HUES48 (cell line): ENCODE measurements around the gene LMBR1.

Experiments
- H3K27ac ChIP-seq: one replicate; pipeline ENCODE4 v1.7.0; 2013; ENCODE audit warnings: low read depth, low read length, inconsistent platforms
- H3K27me3 ChIP-seq: 2 replicates; pipeline ENCODE4 v1.6.1; 2013; ENCODE audit warnings: mild to moderate bottlenecking, low read length; ENCODE audit not compliant: control insufficient read depth, insufficient read depth
- H3K36me3 ChIP-seq: 2 replicates; pipeline ENCODE4 v1.6.1; 2013; ENCODE audit warnings: low read length; ENCODE audit not compliant: control insufficient read depth, insufficient read depth
- H3K4me1 ChIP-seq: 2 replicates; pipeline ENCODE4 v1.6.1; 2013; ENCODE audit warnings: mild to moderate bottlenecking, low read length; ENCODE audit not compliant: control insufficient read depth, insufficient read depth
- H3K4me3 ChIP-seq: 2 replicates; pipeline ENCODE4 v1.5.1; 2013; ENCODE audit warnings: mild to moderate bottlenecking, low read depth, low read length
- H3K9ac ChIP-seq: 2 replicates; pipeline ENCODE4 v1.6.1; 2013; ENCODE audit warnings: mild to moderate bottlenecking, low read depth, low read length, moderate library complexity
- H3K9me3 ChIP-seq: 2 replicates; pipeline ENCODE4 v1.6.1; 2013; ENCODE audit warnings: low read length; ENCODE audit not compliant: control insufficient read depth, insufficient read depth

Gene LMBR1

DNA sequence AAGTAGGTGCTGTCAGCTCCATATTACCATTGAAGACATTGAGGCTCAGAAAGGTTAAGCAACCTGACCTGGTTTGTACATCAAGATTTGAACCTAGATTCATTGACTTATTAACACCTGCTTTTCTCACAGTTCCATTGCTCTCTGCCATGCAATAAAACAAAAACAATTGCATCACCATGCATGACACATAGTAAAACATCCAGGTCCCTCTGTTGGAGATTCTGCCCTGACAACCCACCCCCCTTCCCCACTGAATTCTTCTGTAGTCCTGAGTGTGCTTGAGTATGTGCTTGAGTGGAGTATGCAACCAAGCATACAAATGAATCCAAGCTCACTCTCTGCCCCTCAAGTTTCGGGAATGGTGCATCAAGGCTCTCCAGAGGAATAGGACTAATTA lies 6.0 kb upstream of the LMBR1 start:
- Histone ChIP-seq H3K9me3 (no peaks in the 10 kb centered on the region), H3K9ac (no peak overlapping the region), H3K36me3 (no peaks in the 10 kb centered on the region), H3K27me3 (no peaks in the 10 kb centered on the region), H3K4me1 (no peaks in the 10 kb centered on the region), H3K4me3 (no peak overlapping the region), H3K27ac (no peak overlapping the region)

GRCh38 chr7:156897673-156898072 lies 4.7 kb upstream of the LMBR1 start:
- Histone ChIP-seq H3K27me3 (no peaks in the 10 kb centered on the region), H3K27ac (no peak overlapping the region), H3K9me3 (no peaks in the 10 kb centered on the region), H3K4me1 (no peaks in the 10 kb centered on the region), H3K36me3 (no peaks in the 10 kb centered on the region), H3K9ac (no peak overlapping the region), H3K4me3 (no peak overlapping the region)

- Histone ChIP-seq H3K9ac (no peak overlapping the region), H3K9me3 (no peaks in the 10 kb centered on the region), H3K27ac (no peak overlapping the region), H3K36me3 (no peaks in the 10 kb centered on the region), H3K27me3 (no peaks in the 10 kb centered on the region), H3K4me1 (no peaks in the 10 kb centered on the region), H3K4me3 (no peak overlapping the region)
These were observed 3.5 kb upstream of the LMBR1 start for GRCh38 chr7:156896388-156897022.

- no peak overlapping the region for H3K27ac ChIP-seq
- no peaks in the 10 kb centered on the region for H3K4me1 ChIP-seq
- H3K27me3 ChIP-seq: no peaks in the 10 kb centered on the region
- no peak overlapping the region for H3K9ac ChIP-seq
- H3K36me3 ChIP-seq: no peaks in the 10 kb centered on the region
- H3K4me3 ChIP-seq: no peak overlapping the region
- no peaks in the 10 kb centered on the region for H3K9me3 ChIP-seq
These were observed 2.2 kb upstream of the LMBR1 start for GRCh38 chr7:156895024-156895780.

- no peaks in the 10 kb centered on the region for H3K27me3 ChIP-seq
- no peaks in the 10 kb centered on the region for H3K4me1 ChIP-seq
- peak overlapping the region; percentile 74 for H3K4me3 ChIP-seq
- H3K27ac ChIP-seq: peak overlapping the region; percentile 95
- no peaks in the 10 kb centered on the region for H3K9me3 ChIP-seq
- H3K9ac ChIP-seq: peak overlapping the region; percentile 33
- H3K36me3 ChIP-seq: no peaks in the 10 kb centered on the region
These were observed 742 bp downstream of the LMBR1 start for GRCh38 chr7:156892081-156892800.

GRCh38 chr7:156889746-156890145 lies 3.2 kb downstream of the LMBR1 start:
- H3K27ac ChIP-seq: no peak overlapping the region
- no peaks in the 10 kb centered on the region for H3K4me1 ChIP-seq
- no peak overlapping the region for H3K9ac ChIP-seq
- H3K27me3 ChIP-seq: no peaks in the 10 kb centered on the region
- H3K9me3 ChIP-seq: no peaks in the 10 kb centered on the region
- H3K36me3 ChIP-seq: no peaks in the 10 kb centered on the region
- H3K4me3 ChIP-seq: no peak overlapping the region

DNA sequence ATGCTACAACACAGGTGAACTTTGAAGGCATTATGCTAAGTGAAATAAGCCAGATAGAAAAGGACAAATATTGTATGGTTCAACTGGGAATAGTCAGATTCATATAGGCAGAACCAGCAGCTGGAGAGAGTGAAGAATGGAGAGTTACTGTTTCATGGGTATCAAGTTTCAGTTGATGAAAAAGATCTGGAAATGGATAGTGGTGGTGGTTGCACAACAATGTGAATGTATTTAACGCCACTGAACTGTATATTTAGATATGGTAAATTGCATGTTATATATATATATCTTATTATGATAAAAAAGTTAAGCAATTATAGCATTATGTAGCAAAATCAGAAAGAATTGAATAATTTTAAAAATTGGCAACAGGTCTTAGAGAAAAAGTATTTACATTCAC lies 3.9 kb downstream of the LMBR1 start:
- no peak overlapping the region for H3K9ac ChIP-seq
- no peak overlapping the region for H3K27ac ChIP-seq
- H3K27me3 ChIP-seq: no peaks in the 10 kb centered on the region
- no peaks in the 10 kb centered on the region for H3K9me3 ChIP-seq
- no peak overlapping the region for H3K4me3 ChIP-seq
- H3K4me1 ChIP-seq: no peaks in the 10 kb centered on the region
- no peaks in the 10 kb centered on the region for H3K36me3 ChIP-seq

DNA sequence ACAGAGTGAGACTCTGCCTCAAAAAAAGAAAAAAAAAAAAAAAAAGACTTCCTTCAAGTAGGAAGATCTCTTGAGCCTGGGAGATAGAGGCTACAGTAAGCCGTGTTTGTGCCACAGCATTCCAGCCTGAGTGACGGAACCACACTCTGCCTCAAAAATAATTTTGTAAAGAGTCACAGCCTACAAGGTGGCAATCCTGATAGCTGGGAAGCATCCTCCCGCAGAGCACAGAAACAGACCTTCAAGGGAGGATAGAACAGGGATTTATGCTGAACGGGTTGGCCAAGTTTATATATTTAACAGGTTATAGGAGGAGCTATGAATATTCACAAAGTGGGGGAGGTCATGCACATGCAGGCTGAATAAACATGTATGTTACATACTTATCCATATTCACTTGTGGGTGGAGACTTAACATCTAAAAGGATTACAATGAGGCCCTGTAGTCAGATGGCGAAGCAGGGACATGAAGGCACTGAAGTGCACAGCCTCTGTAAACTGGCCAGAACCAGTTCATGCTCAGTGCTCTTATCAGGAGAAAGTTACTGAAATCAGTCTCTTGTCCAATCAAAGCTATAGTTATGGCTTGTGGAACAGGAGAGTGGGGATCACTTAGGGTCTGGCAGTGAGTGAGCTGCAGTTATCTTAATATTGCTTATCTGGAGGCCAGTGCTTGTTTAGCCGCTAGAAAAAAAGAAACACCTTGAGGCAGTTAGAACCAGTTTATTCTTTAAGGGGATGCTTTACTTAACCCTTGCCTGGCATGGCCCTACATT lies 6.8 kb downstream of the LMBR1 start:
- H3K4me1 ChIP-seq: no peaks in the 10 kb centered on the region
- H3K9me3 ChIP-seq: no peaks in the 10 kb centered on the region
- H3K9ac ChIP-seq: no peak overlapping the region
- no peaks in the 10 kb centered on the region for H3K36me3 ChIP-seq
- H3K27me3 ChIP-seq: no peaks in the 10 kb centered on the region
- H3K27ac ChIP-seq: no peak overlapping the region
- no peak overlapping the region for H3K4me3 ChIP-seq

DNA sequence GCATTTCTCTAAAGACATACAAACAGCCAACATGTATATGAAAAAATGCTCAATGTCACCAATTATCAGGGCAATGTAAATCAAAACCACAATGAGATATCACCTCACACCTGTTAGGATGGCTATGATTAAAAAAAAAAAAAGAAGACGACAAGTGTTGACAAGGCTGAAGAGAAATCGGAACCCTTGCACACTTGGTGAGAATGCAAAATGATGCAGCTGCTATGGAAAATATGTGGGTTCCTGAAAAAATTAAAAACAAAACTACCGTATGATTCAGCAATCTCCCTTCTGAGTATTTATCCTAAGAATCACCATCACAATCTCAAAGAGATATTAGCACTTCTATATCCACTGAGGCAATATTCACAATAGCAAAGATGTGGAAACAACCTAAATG lies 11.3 kb downstream of the LMBR1 start:
- Histone ChIP-seq H3K36me3 (no peaks in the 10 kb centered on the region), H3K9me3 (peaks cover 6% of the 10 kb centered on the region), H3K9ac (no peak overlapping the region), H3K4me1 (no peaks in the 10 kb centered on the region), H3K27me3 (no peaks in the 10 kb centered on the region), H3K27ac (no peak overlapping the region), H3K4me3 (no peak overlapping the region)

- H3K27me3 ChIP-seq: no peaks in the 10 kb centered on the region
- H3K9me3 ChIP-seq: peaks cover 6% of the 10 kb centered on the region
- no peak overlapping the region for H3K4me3 ChIP-seq
- H3K4me1 ChIP-seq: no peaks in the 10 kb centered on the region
- no peak overlapping the region for H3K9ac ChIP-seq
- no peak overlapping the region for H3K27ac ChIP-seq
- H3K36me3 ChIP-seq: 0 out of 2 replicates have a peak, but pooled peaks cover 5% of the 10 kb centered on the region
These were observed 17.2 kb downstream of the LMBR1 start for GRCh38 chr7:156875766-156876165.
